ENCODE data around the gene PPIA. TPM values are rescaled to one million over a fixed set of nuclear protein-coding genes. Genes with fewer than 3 reads are reported as not detected.
"Not testable (repeated sequence)": the region's sequence is repeated elsewhere in the genome, so short reads cannot be mapped to it uniquely, and the experiment has no call there.

The PPIA gene
- total RNA-seq, 2 experiments from 2014 or later: 2,032 to 2,102 TPM

DNA sequence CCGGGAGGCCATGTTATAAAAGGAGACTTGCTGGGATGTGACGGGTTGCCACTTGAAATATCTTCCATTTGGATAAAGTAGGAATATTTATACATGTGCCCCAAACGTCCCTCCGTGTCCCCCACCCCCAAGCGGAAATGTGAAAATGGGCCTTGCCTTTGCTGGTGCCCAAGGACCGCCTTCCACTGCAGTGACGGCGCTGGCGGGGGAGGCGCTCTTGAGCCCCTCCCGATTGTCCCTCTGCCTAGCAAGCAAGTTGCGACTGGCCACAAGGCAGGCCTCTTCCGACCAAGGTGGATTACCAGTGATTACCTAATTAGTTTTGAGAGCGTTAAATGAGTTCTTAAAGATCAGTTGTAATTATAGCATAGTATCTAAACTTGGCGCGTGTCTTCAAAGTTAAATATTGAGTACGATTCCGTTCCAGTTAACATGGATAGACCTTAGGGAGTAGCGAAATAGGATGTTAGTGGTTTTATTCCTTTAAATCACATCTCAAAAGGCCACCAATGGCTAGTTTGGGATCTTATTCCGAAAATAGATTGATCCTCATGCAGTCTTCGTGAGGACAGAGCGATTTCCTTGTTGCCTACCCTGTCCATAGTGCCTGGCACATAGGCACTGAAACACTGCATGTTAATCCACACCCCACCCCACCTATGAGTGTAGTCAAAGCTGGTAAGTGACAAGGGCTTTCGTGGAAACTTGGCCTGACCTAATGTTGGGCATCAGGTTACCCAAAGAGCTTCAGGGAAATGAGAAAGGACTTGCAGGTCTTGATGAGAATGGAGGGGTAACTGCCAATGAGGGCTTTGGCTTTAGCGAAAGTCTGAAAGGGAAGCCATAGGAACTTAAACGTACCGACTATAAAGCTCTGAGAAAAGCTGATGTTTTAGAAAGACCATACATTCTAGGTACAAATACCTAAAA, 1.1 kb downstream of the PPIA start:
- Mint-ChIP-seq H3K36me3 (ENCODE audit: low read depth) (peaks cover 52% of the 10 kb centered on the region), H3K4me3 (peak overlapping the region; percentile 81), H3K4me1 (peaks cover 44% of the 10 kb centered on the region), H3K27ac (peak overlapping the region; percentile 93), H3K9me3 (no peaks in the 10 kb centered on the region), H3K27me3 (no peaks in the 10 kb centered on the region)
- CTCF ChIA-PET: interaction anchor here (0.6 to 1.9 kb wide), 13 partner anchors 11 to 224 kb away, joined by 3 to 10 read pairs (median 4); partner anchors contain the start of genes DDX56, H2AZ2, PURB and TMED4
- POLR2A ChIA-PET: interaction anchor here (0.6 to 3.5 kb wide), 45 partner anchors 8 to 313 kb away, joined by 3 to 122 read pairs (median 4); partner anchors contain the start of genes DDX56, H2AZ2, NUDCD3 and OGDH
- DNase-seq: peak; percentile 89

- POLR2A ChIA-PET: interaction anchor here (0.6 to 3.5 kb wide), 28 partner anchors 9 to 312 kb away, joined by 3 to 122 read pairs (median 4); partner anchors contain the start of genes DDX56, H2AZ2, NUDCD3 and OGDH
- peaks cover 58% of the 10 kb centered on the region for H3K36me3 Mint-ChIP-seq (ENCODE audit: low read depth)
Measured at GRCh38 chr7:44798649-44799305, 2.3 kb downstream of the PPIA start.

DNA sequence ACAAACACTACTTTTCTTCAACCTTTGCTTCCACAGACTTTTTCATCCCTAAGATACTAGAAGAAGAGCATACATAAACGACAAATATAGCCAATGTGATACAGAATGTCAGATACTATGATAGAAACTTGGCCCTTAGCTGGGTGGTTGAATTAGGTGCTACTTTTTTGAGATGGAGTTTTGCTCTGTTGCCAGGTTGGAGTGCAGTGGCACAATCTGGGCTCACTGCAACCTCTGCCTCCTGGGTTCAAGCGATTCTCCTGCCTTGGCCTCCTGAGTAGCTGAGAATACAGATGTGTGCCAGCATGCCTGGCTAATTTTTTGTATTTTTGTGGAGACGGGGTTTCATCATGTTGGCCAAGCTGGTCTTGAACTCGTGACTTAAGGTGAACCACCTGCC, 3.5 kb downstream of the PPIA start:
- ChIA-PET POLR2A (interaction anchor here (1.0 to 3.5 kb wide), 3 partner anchors 46 to 193 kb away, joined by 3 to 37 read pairs (median 6); partner anchors contain the start of gene OGDH), CTCF (interaction anchor here (0.6 kb wide), 1 partner anchor 23 kb away, joined by 4 read pairs; no protein-coding TSS in a partner anchor)
- no peak for DNase-seq
- H3K27ac Mint-ChIP-seq: peak overlapping the region; percentile 7
- H3K4me1 Mint-ChIP-seq: peaks cover 44% of the 10 kb centered on the region
- H3K9me3 Mint-ChIP-seq: no peaks in the 10 kb centered on the region
- peaks cover 67% of the 10 kb centered on the region for H3K36me3 Mint-ChIP-seq (ENCODE audit: low read depth)
- H3K4me3 Mint-ChIP-seq: no peak overlapping the region
- H3K27me3 Mint-ChIP-seq: no peaks in the 10 kb centered on the region

More at GRCh38 chr7:44798649-44799305, 2.3 kb downstream of the PPIA start:
- Mint-ChIP-seq H3K27me3 (no peaks in the 10 kb centered on the region), H3K4me1 (peaks cover 45% of the 10 kb centered on the region), H3K4me3 (peak overlapping the region; percentile 81), H3K9me3 (no peaks in the 10 kb centered on the region), H3K27ac (peak overlapping the region; percentile 93)
- CTCF ChIA-PET: interaction anchor here (0.7 to 1.9 kb wide), 11 partner anchors 9 to 217 kb away, joined by 3 to 10 read pairs (median 4); partner anchors contain the start of genes H2AZ2, PURB and TMED4
- no peak for DNase-seq

DNA sequence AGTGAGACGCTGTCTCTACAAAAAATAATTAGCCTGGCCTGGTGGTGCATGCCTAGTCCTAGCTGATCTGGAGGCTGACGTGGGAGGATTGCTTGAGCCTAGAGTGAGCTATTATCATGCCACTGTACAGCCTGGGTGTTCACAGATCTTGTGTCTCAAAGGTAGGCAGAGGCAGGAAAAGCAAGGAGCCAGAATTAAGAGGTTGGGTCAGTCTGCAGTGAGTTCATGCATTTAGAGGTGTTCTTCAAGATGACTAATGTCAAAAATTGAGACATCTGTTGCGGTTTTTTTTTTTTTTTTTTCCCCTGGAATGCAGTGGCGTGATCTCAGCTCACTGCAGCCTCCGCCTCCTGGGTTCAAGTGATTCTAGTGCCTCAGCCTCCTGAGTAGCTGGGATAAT, 5.4 kb downstream of the PPIA start:
- peaks cover 68% of the 10 kb centered on the region for H3K36me3 Mint-ChIP-seq (ENCODE audit: low read depth)
- peaks cover 39% of the 10 kb centered on the region for H3K4me1 Mint-ChIP-seq
- H3K27me3 Mint-ChIP-seq: no peaks in the 10 kb centered on the region
- no peak overlapping the region for H3K27ac Mint-ChIP-seq
- no peak for DNase-seq
- ChIA-PET CTCF (interaction anchor here (1.5 kb wide), 1 partner anchor 51 kb away, joined by 6 read pairs; no protein-coding TSS in a partner anchor), POLR2A (interaction anchor here (0.8 to 1.3 kb wide), 3 partner anchors 28 to 228 kb away, joined by 3 to 4 read pairs (median 4); partner anchors contain the start of genes DDX56 and OGDH)
- H3K4me3 Mint-ChIP-seq: no peak overlapping the region
- H3K9me3 Mint-ChIP-seq: no peaks in the 10 kb centered on the region

- Mint-ChIP-seq H3K9me3 (no peaks in the 10 kb centered on the region), H3K36me3 (ENCODE audit: low read depth) (peaks cover 63% of the 10 kb centered on the region), H3K4me3 (no peak overlapping the region), H3K27me3 (no peaks in the 10 kb centered on the region), H3K4me1 (peaks cover 39% of the 10 kb centered on the region), H3K27ac (no peak overlapping the region)
- no peak for DNase-seq
- POLR2A ChIA-PET: interaction anchor here (0.8 to 1.0 kb wide), 4 partner anchors 9 to 196 kb away, joined by 3 to 4 read pairs (median 4); partner anchors contain the start of gene OGDH
- CTCF ChIA-PET: no interaction called here
Measured at GRCh38 chr7:44802418-44803025, 6.0 kb downstream of the PPIA start.

- H3K4me3 Mint-ChIP-seq, H3K27me3 Mint-ChIP-seq, H3K9me3 Mint-ChIP-seq, DNase-seq, H3K27ac Mint-ChIP-seq, CTCF ChIA-PET: not testable (repeated sequence)
- H3K36me3 Mint-ChIP-seq (ENCODE audit: low read depth): peaks cover 49% of the 10 kb centered on the region
- POLR2A ChIA-PET: interaction anchor here (0.6 kb wide), 1 partner anchor 131 kb away, joined by 3 read pairs; no protein-coding TSS in a partner anchor
- H3K4me1 Mint-ChIP-seq: peaks cover 29% of the 10 kb centered on the region
Measured at GRCh38 chr7:44803828-44804519, 7.5 kb downstream of the PPIA start.

DNA sequence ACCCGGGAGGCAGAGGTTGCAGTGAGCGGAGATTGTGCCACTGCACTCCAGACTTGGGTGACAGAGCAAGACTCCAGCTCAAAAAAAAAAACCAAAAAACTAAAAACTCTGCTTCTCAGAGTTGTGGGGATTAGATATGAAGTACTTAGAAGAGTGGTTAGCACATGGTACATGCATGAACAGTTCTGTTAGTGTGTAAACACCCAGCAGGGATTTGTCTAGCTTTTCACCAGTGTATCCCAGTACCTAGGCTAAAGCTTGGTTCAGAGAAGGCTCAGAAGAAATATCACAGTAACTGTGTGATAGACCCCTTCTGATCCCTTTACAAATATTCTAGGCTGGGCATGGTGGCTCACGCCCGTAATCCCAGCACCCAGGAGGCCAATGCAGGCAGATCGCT, 9.5 kb downstream of the PPIA start:
- Mint-ChIP-seq H3K4me3 (no peak overlapping the region), H3K9me3 (no peaks in the 10 kb centered on the region), H3K27me3 (no peaks in the 10 kb centered on the region), H3K4me1 (peaks cover 14% of the 10 kb centered on the region), H3K36me3 (ENCODE audit: low read depth) (peaks cover 32% of the 10 kb centered on the region), H3K27ac (no peak overlapping the region)
- ChIA-PET CTCF (interaction anchor here (0.6 kb wide), 1 partner anchor 202 kb away, joined by 3 read pairs; no protein-coding TSS in a partner anchor), POLR2A (interaction anchor here (1.0 kb wide), 2 partner anchors 9 to 148 kb away, joined by 4 to 5 read pairs; partner anchors contain the start of gene PPIA)
- no peak for DNase-seq

GRCh38 chr7:44808914-44809393, 12.5 kb downstream of the PPIA start:
- CTCF ChIA-PET: interaction anchor here (1.2 to 1.3 kb wide), 2 partner anchors 11 to 111 kb away, joined by 3 to 4 read pairs; no protein-coding TSS in a partner anchor
- Mint-ChIP-seq H3K27ac (no peak overlapping the region), H3K36me3 (ENCODE audit: low read depth) (peaks cover 9% of the 10 kb centered on the region), H3K27me3 (no peaks in the 10 kb centered on the region), H3K4me3 (no peak overlapping the region), H3K9me3 (no peaks in the 10 kb centered on the region), H3K4me1 (peaks cover 4% of the 10 kb centered on the region)
- POLR2A ChIA-PET: interaction anchor here (1.7 kb wide), 1 partner anchor 11 kb away, joined by 5 read pairs; no protein-coding TSS in a partner anchor
- no peak for DNase-seq

DNA sequence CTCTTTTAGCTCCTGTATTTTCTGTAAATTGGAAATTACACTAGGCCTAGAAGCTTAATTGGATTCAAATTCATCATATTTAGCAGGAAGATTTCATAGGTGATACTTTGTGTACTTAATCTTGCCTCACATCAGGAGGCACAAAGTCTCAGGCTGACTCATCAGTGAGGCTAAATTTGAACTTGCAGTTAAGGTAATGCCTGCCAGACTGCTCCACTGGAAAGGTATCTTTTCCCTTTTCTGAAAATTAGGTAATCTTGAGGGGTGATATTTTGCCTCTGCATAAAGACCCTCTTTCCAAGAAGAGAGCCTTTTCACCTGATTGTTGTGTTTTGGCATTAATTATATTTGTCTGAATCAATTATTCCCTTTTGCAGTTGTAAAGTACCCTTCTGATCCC, 14.6 kb downstream of the PPIA start:
- Mint-ChIP-seq H3K27ac (no peak overlapping the region), H3K36me3 (ENCODE audit: low read depth) (no peaks in the 10 kb centered on the region), H3K27me3 (no peaks in the 10 kb centered on the region), H3K4me3 (no peak overlapping the region), H3K9me3 (no peaks in the 10 kb centered on the region), H3K4me1 (peaks cover 4% of the 10 kb centered on the region)
- ChIA-PET POLR2A (interaction anchor here (1.0 to 1.5 kb wide), 2 partner anchors 8 to 13 kb away, joined by 4 read pairs; no protein-coding TSS in a partner anchor), CTCF (no interaction called here)
- no peak for DNase-seq

GRCh38 chr7:44811571-44811970, 15.1 kb downstream of the PPIA start:
- Mint-ChIP-seq H3K27me3 (no peaks in the 10 kb centered on the region), H3K36me3 (ENCODE audit: low read depth) (no peaks in the 10 kb centered on the region), H3K4me1 (peaks cover 4% of the 10 kb centered on the region), H3K4me3 (no peak overlapping the region), H3K9me3 (no peaks in the 10 kb centered on the region), H3K27ac (no peak overlapping the region)
- ChIA-PET CTCF (interaction anchor here (0.7 to 1.1 kb wide), 2 partner anchors 10 to 302 kb away, joined by 3 to 10 read pairs; no protein-coding TSS in a partner anchor), POLR2A (interaction anchor here (1.0 to 1.6 kb wide), 4 partner anchors 9 to 36 kb away, joined by 4 to 6 read pairs (median 5); partner anchors contain the start of gene H2AZ2)
- DNase-seq: no peak

DNA sequence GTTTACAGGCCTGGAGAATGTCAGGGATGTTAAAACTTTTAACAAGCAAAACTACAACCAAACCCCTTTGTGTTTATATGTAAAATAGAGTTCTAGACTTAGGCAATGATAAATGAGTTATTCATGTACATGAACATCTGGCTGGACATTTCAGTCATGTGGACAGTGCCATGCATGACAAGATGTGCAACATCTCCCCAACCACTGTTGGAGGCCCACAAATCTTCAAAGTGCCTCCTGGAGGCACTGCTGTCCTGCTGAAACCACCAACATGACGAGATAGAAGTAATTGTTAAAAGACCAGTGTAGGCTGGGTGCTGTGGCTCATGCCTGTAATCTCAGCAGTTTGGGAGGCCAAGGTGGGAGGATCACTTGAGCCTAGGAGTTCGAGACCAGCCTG, 18.4 kb downstream of the PPIA start:
- H3K9me3 Mint-ChIP-seq: no peaks in the 10 kb centered on the region
- ChIA-PET CTCF (no interaction called here), POLR2A (no interaction called here)
- H3K27ac Mint-ChIP-seq: no peak overlapping the region
- no peaks in the 10 kb centered on the region for H3K36me3 Mint-ChIP-seq (ENCODE audit: low read depth)
- no peak overlapping the region for H3K4me3 Mint-ChIP-seq
- no peak for DNase-seq
- H3K27me3 Mint-ChIP-seq: no peaks in the 10 kb centered on the region
- H3K4me1 Mint-ChIP-seq: peaks cover 4% of the 10 kb centered on the region
